ENCODE results near the gene ASIP. TPM values are rescaled to one million over a fixed set of nuclear protein-coding genes. Genes with fewer than 3 reads are reported as not detected.

Gene ASIP
- total and polyA plus RNA-seq, 2 experiments from 2014 or later, result not detected

DNA sequence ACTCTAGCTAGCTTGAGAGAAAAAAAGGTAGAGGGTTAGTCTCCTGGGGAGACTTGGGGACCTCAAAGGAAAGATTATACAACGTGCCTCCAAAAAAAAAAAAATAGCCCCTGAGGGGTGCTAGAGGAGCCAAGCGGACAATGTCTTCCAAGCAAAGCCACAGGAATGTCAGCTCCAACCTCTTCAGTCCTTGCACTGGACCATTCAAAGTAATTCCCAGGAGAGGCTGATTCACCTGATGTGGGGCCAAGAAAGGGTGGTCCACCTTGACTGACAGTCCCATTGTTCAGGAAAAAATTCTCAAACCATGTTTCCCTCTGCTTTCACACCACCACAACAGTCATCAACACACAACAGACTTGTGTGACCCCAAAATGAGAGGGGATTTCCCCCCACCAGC, 30.7 kb downstream of the ASIP start (continued):
- TF ChIP-seq, protein P1, sequence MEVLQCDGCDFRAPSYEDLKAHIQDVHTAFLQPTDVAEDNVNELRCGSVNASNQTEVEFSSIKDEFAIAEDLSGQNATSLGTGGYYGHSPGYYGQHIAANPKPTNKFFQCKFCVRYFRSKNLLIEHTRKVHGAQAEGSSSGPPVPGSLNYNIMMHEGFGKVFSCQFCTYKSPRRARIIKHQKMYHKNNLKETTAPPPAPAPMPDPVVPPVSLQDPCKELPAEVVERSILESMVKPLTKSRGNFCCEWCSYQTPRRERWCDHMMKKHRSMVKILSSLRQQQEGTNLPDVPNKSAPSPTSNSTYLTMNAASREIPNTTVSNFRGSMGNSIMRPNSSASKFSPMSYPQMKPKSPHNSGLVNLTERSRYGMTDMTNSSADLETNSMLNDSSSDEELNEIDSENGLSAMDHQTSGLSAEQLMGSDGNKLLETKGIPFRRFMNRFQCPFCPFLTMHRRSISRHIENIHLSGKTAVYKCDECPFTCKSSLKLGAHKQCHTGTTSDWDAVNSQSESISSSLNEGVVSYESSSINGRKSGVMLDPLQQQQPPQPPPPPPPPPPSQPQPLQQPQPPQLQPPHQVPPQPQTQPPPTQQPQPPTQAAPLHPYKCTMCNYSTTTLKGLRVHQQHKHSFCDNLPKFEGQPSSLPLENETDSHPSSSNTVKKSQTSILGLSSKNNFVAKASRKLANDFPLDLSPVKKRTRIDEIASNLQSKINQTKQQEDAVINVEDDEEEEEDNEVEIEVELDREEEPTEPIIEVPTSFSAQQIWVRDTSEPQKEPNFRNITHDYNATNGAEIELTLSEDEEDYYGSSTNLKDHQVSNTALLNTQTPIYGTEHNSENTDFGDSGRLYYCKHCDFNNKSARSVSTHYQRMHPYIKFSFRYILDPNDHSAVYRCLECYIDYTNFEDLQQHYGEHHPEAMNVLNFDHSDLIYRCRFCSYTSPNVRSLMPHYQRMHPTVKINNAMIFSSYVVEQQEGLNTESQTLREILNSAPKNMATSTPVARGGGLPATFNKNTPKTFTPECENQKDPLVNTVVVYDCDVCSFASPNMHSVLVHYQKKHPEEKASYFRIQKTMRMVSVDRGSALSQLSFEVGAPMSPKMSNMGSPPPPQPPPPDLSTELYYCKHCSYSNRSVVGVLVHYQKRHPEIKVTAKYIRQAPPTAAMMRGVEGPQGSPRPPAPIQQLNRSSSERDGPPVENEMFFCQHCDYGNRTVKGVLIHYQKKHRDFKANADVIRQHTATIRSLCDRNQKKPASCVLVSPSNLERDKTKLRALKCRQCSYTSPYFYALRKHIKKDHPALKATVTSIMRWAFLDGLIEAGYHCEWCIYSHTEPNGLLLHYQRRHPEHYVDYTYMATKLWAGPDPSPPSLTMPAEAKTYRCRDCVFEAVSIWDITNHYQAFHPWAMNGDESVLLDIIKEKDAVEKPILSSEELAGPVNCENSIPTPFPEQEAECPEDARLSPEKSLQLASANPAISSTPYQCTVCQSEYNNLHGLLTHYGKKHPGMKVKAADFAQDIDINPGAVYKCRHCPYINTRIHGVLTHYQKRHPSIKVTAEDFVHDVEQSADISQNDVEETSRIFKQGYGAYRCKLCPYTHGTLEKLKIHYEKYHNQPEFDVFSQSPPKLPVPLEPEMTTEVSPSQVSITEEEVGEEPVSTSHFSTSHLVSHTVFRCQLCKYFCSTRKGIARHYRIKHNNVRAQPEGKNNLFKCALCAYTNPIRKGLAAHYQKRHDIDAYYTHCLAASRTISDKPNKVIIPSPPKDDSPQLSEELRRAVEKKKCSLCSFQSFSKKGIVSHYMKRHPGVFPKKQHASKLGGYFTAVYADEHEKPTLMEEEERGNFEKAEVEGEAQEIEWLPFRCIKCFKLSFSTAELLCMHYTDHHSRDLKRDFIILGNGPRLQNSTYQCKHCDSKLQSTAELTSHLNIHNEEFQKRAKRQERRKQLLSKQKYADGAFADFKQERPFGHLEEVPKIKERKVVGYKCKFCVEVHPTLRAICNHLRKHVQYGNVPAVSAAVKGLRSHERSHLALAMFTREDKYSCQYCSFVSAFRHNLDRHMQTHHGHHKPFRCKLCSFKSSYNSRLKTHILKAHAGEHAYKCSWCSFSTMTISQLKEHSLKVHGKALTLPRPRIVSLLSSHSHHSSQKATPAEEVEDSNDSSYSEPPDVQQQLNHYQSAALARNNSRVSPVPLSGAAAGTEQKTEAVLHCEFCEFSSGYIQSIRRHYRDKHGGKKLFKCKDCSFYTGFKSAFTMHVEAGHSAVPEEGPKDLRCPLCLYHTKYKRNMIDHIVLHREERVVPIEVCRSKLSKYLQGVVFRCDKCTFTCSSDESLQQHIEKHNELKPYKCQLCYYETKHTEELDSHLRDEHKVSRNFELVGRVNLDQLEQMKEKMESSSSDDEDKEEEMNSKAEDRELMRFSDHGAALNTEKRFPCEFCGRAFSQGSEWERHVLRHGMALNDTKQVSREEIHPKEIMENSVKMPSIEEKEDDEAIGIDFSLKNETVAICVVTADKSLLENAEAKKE (CRISPR knock-in tag; IDR thresholded peaks at IDR 0.05), result no peak
- TF ChIP-seq JUNB (IDR thresholded peaks at IDR 0.05; ENCODE audit: unreplicated experiment), result no peak
- TF ChIP-seq, protein P2, sequence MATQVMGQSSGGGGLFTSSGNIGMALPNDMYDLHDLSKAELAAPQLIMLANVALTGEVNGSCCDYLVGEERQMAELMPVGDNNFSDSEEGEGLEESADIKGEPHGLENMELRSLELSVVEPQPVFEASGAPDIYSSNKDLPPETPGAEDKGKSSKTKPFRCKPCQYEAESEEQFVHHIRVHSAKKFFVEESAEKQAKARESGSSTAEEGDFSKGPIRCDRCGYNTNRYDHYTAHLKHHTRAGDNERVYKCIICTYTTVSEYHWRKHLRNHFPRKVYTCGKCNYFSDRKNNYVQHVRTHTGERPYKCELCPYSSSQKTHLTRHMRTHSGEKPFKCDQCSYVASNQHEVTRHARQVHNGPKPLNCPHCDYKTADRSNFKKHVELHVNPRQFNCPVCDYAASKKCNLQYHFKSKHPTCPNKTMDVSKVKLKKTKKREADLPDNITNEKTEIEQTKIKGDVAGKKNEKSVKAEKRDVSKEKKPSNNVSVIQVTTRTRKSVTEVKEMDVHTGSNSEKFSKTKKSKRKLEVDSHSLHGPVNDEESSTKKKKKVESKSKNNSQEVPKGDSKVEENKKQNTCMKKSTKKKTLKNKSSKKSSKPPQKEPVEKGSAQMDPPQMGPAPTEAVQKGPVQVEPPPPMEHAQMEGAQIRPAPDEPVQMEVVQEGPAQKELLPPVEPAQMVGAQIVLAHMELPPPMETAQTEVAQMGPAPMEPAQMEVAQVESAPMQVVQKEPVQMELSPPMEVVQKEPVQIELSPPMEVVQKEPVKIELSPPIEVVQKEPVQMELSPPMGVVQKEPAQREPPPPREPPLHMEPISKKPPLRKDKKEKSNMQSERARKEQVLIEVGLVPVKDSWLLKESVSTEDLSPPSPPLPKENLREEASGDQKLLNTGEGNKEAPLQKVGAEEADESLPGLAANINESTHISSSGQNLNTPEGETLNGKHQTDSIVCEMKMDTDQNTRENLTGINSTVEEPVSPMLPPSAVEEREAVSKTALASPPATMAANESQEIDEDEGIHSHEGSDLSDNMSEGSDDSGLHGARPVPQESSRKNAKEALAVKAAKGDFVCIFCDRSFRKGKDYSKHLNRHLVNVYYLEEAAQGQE (IDR thresholded peaks at IDR 0.05; ENCODE audit: unreplicated experiment), result no peak
- no peak for TF ChIP-seq CREB1 (CRISPR knock-in tag; IDR thresholded peaks at IDR 0.05; ENCODE audit: low read depth)
- TF ChIP-seq NANOG (IDR thresholded peaks at IDR 0.05; ENCODE audit: borderline replicate concordance), result no peak

DNA sequence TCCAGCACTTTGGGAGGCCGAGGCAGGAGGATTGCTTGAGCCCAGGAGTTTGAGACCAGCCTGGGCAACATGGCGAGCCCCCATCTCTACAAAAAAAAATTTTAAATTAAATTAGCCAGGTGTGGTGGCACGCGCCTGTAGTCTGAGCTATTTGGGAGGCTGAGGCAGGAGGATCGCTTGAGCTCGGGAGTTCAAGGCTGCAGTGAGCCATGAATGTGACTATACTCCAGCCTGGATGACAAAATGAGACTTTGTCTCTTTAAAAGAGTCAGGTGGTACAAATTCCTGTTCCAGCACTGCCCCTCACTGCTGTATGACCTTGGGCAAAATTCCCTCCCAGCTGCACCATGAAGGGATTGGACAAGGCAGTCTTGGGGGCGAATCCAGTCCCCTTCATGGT, 33.5 kb downstream of the ASIP start:
- no peaks in the 10 kb centered on the region for H3K79me2 ChIP-seq (replicated peaks; ENCODE audit: insufficient read depth)
- TF ChIP-seq EZH2phosphoT487 (IDR thresholded peaks at IDR 0.05; ENCODE audit: unreplicated experiment), result no peak
- TF ChIP-seq, protein P3, sequence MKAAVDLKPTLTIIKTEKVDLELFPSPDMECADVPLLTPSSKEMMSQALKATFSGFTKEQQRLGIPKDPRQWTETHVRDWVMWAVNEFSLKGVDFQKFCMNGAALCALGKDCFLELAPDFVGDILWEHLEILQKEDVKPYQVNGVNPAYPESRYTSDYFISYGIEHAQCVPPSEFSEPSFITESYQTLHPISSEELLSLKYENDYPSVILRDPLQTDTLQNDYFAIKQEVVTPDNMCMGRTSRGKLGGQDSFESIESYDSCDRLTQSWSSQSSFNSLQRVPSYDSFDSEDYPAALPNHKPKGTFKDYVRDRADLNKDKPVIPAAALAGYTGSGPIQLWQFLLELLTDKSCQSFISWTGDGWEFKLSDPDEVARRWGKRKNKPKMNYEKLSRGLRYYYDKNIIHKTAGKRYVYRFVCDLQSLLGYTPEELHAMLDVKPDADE (IDR thresholded peaks at IDR 0.05), result no peak
- TF ChIP-seq, protein P2 (IDR thresholded peaks at IDR 0.05; ENCODE audit: unreplicated experiment), result no peak
- TF ChIP-seq STAT1 (IDR thresholded peaks at IDR 0.05; ENCODE audit: unreplicated experiment), result no peak
- no peak for TF ChIP-seq EZH2 (IDR thresholded peaks at IDR 0.05; ENCODE audit: low read depth, unreplicated experiment)
- TF ChIP-seq POLR2AphosphoS5 (IDR thresholded peaks at IDR 0.05; ENCODE audit: low read depth), result no peak
- DNase-seq (ENCODE audit: low spot score) (no peak), ATAC-seq (no peak)
- Mint-ChIP-seq H3K36me3 (ENCODE audit: low read depth) (peaks cover 52% of the 10 kb centered on the region), H3K27ac (no peak overlapping the region), H3K4me1 (no peaks in the 10 kb centered on the region), H3K9me3 (no peaks in the 10 kb centered on the region; the same call in 2 of the 3 replicates), H3K27me3 (ENCODE audit: insufficient read depth, low read depth, poor library complexity) (peaks cover 12% of the 10 kb centered on the region), H3K4me3 (no peak overlapping the region)
- H3K9me2 ChIP-seq (ENCODE audit: insufficient read depth), result no peaks in the 10 kb centered on the region
- H4K20me1 ChIP-seq (replicated peaks; ENCODE audit: insufficient read depth), result peaks cover 9% of the 10 kb centered on the region; the same call in 1 of the 2 replicates
- no peak overlapping the region for H3K4me2 ChIP-seq
- no peak overlapping the region for H2AFZ ChIP-seq
- peaks cover 45% of the 10 kb centered on the region for H3K36me3 ChIP-seq (ENCODE audit: insufficient read depth)
- H3K27ac ChIP-seq (ENCODE audit: low read depth), result no peak overlapping the region
- H3K27me3 ChIP-seq (ENCODE audit: insufficient read depth), result no peaks in the 10 kb centered on the region
- no peak overlapping the region for H3K4me3 ChIP-seq
- H3K4me1 ChIP-seq (ENCODE audit: insufficient read depth), result no peaks in the 10 kb centered on the region
- H3F3A ChIP-seq (replicated peaks; ENCODE audit: low read depth), result peaks cover 7% of the 10 kb centered on the region; the same call in 1 of the 2 replicates

Data from GM23338 (cell line).